Measurements from ENCODE around the gene CDR2. TPM values are rescaled to one million over a fixed set of nuclear protein-coding genes. Genes with fewer than 3 reads are reported as not detected.

The CDR2 gene
- total RNA-seq, 1 donor from 2014 or later = 6.7 TPM

GRCh38 chr16:22366889-22367288 is 7.5 kb downstream of the CDR2 start:
- Mint-ChIP-seq H3K9me3 (no peaks in the 10 kb centered on the region), H3K36me3 (ENCODE audit: low read depth) (peaks cover 27% of the 10 kb centered on the region), H3K27ac (no peak overlapping the region), H3K4me1 (peaks cover 4% of the 10 kb centered on the region), H3K4me3 (no peak overlapping the region), H3K27me3 (no peaks in the 10 kb centered on the region)
- TF ChIP-seq CTCF (IDR thresholded peaks at IDR 0.05) = no peak
- DNase-seq = no peak
- intact Hi-C loops (cut with micrococcal nuclease) = no loop called here
- CTCF ChIA-PET = no interaction called here
- POLR2A ChIA-PET = no interaction called here
- ATAC-seq (ENCODE audit: low read depth) = no peak

GRCh38 chr16:22366371-22366770 is 8.0 kb downstream of the CDR2 start:
- TF ChIP-seq CTCF (IDR thresholded peaks at IDR 0.05) = no peak
- no peaks in the 10 kb centered on the region for H3K9me3 Mint-ChIP-seq
- no peak overlapping the region for H3K4me3 Mint-ChIP-seq
- CTCF ChIA-PET = no interaction called here
- no peaks in the 10 kb centered on the region for H3K27me3 Mint-ChIP-seq
- H3K36me3 Mint-ChIP-seq (ENCODE audit: low read depth) = peaks cover 27% of the 10 kb centered on the region
- intact Hi-C loops (cut with micrococcal nuclease) = no loop called here
- POLR2A ChIA-PET = no interaction called here
- no peak for DNase-seq
- ATAC-seq (ENCODE audit: low read depth) = no peak
- no peak overlapping the region for H3K27ac Mint-ChIP-seq
- H3K4me1 Mint-ChIP-seq = peaks cover 4% of the 10 kb centered on the region

- no peak overlapping the region for H3K27ac Mint-ChIP-seq
- ChIA-PET CTCF (no interaction called here), POLR2A (interaction anchor here (0.6 to 0.7 kb wide), 2 partner anchors 28 to 364 kb away, joined by 3 read pairs; no protein-coding TSS in a partner anchor)
These were observed 10.2 kb downstream of the CDR2 start for GRCh38 chr16:22364241-22364640.

GRCh38 chr16:22360963-22361659 is 13.3 kb downstream of the CDR2 start:
- intact Hi-C loops (cut with micrococcal nuclease) = no loop called here
- no peaks in the 10 kb centered on the region for H3K9me3 Mint-ChIP-seq
- peaks cover 30% of the 10 kb centered on the region for H3K36me3 Mint-ChIP-seq (ENCODE audit: low read depth)
- no peak for TF ChIP-seq CTCF (IDR thresholded peaks at IDR 0.05)
- H3K4me3 Mint-ChIP-seq = no peak overlapping the region
- H3K27me3 Mint-ChIP-seq = no peaks in the 10 kb centered on the region
- ChIA-PET CTCF (no interaction called here), POLR2A (no interaction called here)
- H3K27ac Mint-ChIP-seq = no peak overlapping the region
- H3K4me1 Mint-ChIP-seq = peaks cover 16% of the 10 kb centered on the region
- no peak for DNase-seq
- ATAC-seq (ENCODE audit: low read depth) = no peak

More at GRCh38 chr16:22364241-22364640, 10.2 kb downstream of the CDR2 start:
- peaks cover under 1% of the 10 kb centered on the region for H3K4me1 Mint-ChIP-seq
- no peaks in the 10 kb centered on the region for H3K9me3 Mint-ChIP-seq
- H3K4me3 Mint-ChIP-seq = no peak overlapping the region
- peaks cover 29% of the 10 kb centered on the region for H3K36me3 Mint-ChIP-seq (ENCODE audit: low read depth)
- no peaks in the 10 kb centered on the region for H3K27me3 Mint-ChIP-seq
- intact Hi-C loops (cut with micrococcal nuclease) = no loop called here
- TF ChIP-seq CTCF (IDR thresholded peaks at IDR 0.05) = no peak
- DNase-seq (no peak), ATAC-seq (ENCODE audit: low read depth) (no peak)

GRCh38 chr16:22359679-22360078 is 14.7 kb downstream of the CDR2 start:
- ATAC-seq (ENCODE audit: low read depth) = no peak
- Mint-ChIP-seq H3K4me3 (no peak overlapping the region), H3K27ac (no peak overlapping the region), H3K9me3 (no peaks in the 10 kb centered on the region), H3K27me3 (no peaks in the 10 kb centered on the region), H3K36me3 (ENCODE audit: low read depth) (peaks cover 26% of the 10 kb centered on the region), H3K4me1 (peaks cover 24% of the 10 kb centered on the region)
- CTCF ChIA-PET = no interaction called here
- no peak for TF ChIP-seq CTCF (IDR thresholded peaks at IDR 0.05)
- intact Hi-C loops (cut with micrococcal nuclease) = no loop called here
- no peak for DNase-seq
- POLR2A ChIA-PET = no interaction called here

Data from activated B cell treated with CpG ODN at 0.5 μM for 24 hours (primary cell).